Esophagus squamous epithelium (tissue), 5 donors: ENCODE results near the gene PIGBOS1. TPM values are rescaled to one million over a fixed set of nuclear protein-coding genes. Genes with fewer than 3 reads are reported as not detected.
A peak's percentile ranks its signal among the peaks of the same experiment; 100 is the strongest.

Source experiments
- DNase-seq: peaks from one replicate; lab custom pipeline; 2025; lab: John Stamatoyannopoulos, UW
- H3K27ac ChIP-seq, 4 donors: fragments of 200-600 bp; sonication (generic); one replicate each; pipeline ENCODE4 v1.5.1; 2016 to 2019; ENCODE audit warnings: mild to moderate bottlenecking in 1 of 4
- H3K27me3 ChIP-seq, 4 donors: fragments of 200-600 bp; sonication (generic); 1 replicate in 3 of 4; 2 replicates in 1 of 4; pipeline versions ENCODE4 v1.5.1 to v1.6.0; 2017 to 2021; ENCODE audit warnings: antibody characterized with exemption in 1 of 4
- H3K36me3 ChIP-seq, 3 donors: fragments of 200-600 bp; sonication (generic); one replicate each; pipeline ENCODE4 v1.5.1; 2016 to 2019
- H3K4me1 ChIP-seq, 3 donors: fragments of 200-600 bp; sonication (generic); one replicate each; pipeline ENCODE4 v1.5.1; 2017 to 2019
- H3K4me3 ChIP-seq, 4 donors: fragments of 200-600 bp; sonication (generic); 1 replicate in 3 of 4; 2 replicates in 1 of 4; pipeline ENCODE4 v1.5.1; 2016 to 2019; ENCODE audit warnings: mild to moderate bottlenecking in 2 of 4, moderate library complexity in 1 of 4
- H3K9me3 ChIP-seq, 3 donors: fragments of 200-600 bp; sonication (generic); one replicate each; pipeline ENCODE4 v1.5.1; 2016 to 2019
- POLR2A ChIP-seq, 4 donors: fragments of 450-650 bp; IDR thresholded peaks; one replicate each; pipeline ENCODE4 v1.6.1; 2017; ENCODE audit warnings: antibody characterized with exemption in 4 of 4, mild to moderate bottlenecking in 4 of 4, moderate library complexity in 3 of 4
- WGBS, 2 donors: methylation state at CpG; one replicate each; pipeline ENCODE4 v1.1.5; 2018; 5-methylcytosine and 5-hydroxymethylcytosine counted together
- intact Hi-C: fragments of 100-400 bp; cut with DNase I; formaldehyde crosslinking; loops from one replicate; pipeline ENCODE4 v1.15.0; 2022
- total RNA-seq, 4 donors: library from RNA; depleted of rRNA; stranded (reverse); fragments of >200 nt; gene quantifications; one replicate each; pipeline ENCODE4 v1.1.0, GENCODE V29; 2016
- TF ChIP-seq, protein P1 (sequence below), 6 experiments: fragments of 450-650 bp in 4 of 6; fragments of 200-600 bp in 2 of 6; sonication (generic) in 2 of 6; IDR thresholded peaks; one replicate each; pipeline ENCODE4 v1.5.1; 2016 to 2019; ENCODE audit warnings: antibody characterized with exemption in 6 of 6, mild to moderate bottlenecking in 4 of 6, moderate library complexity in 4 of 6
- donor health status: DM: yes; HTN: yes; CAD: no.

The PIGBOS1 gene, protein sequence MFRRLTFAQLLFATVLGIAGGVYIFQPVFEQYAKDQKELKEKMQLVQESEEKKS
- total RNA-seq = 10 to 100 TPM in 2 of 4 donors, 1 to 10 TPM in 2; 2.6 to 13.5 (median 9.9) TPM

DNA sequence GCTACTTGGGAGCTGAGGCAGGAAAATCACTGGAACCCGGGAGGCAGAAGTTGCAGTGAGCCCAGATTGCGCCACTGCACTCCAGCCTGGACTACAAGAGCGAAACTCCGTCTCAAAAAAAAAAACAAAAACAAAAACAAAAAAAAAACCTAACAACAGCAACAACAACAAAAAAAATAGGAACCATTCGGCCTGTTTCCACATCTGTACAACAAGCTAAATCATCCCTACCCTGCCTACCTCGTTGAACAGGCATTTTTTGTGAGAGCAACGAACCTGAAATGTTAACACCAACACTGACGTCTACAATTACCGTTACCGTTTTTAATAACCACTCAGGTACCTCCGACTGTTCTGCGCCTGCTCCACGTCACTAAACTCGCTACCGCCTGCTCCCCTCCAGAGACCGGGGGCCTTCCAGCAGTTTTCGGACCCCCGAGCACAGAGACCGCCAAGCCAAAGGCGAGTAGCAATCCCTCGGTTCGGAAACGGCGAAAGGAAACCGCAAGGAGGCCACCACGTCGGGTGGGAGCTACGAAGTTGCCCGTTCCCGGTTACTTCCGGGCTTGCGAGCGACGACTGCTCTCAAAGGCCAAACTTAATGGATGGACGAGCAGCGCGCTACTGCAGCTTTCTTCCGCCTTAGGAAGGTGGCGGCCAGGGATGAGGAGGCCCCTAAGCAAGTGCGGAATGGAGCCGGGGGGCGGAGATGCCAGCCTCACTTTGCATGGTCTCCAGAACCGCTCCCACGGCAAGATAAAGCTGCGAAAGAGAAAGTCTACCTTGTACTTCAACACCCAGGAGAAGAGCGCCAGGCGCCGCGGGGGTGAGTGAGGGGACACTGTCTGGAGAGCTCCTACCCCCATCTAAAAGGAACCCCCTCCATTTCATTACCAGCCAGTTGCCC lies at the start of gene PIGBOS1, which contains the start of gene PIGB:
TSS of gene PIGBOS1 (minus strand) at position 536 of the 907 bp plus-strand sequence. CDS start 1,331 bp downstream, outside the sequence.
TSS of gene PIGB (plus strand) at position 635 of the 907 bp plus-strand sequence. CDS start at position 664, 29 bp downstream.
- DNase-seq = peak; percentile 51
- Histone ChIP-seq H3K27me3 (no peaks in the 10 kb centered on the region), H3K36me3 (peaks cover 0 to 4% (median 0%) of the 10 kb centered on the region in 3 donors), H3K4me1 (peaks cover 0 to 46% (median 18%) of the 10 kb centered on the region in 3 donors), H3K9me3 (no peaks in the 10 kb centered on the region), H3K4me3 (peak within 1 kb of the TSS; percentile 52 to 95 (median 82)), H3K27ac (peak within 1 kb of the TSS; percentile 90 to 96 (median 94))
- TF ChIP-seq, protein P1, sequence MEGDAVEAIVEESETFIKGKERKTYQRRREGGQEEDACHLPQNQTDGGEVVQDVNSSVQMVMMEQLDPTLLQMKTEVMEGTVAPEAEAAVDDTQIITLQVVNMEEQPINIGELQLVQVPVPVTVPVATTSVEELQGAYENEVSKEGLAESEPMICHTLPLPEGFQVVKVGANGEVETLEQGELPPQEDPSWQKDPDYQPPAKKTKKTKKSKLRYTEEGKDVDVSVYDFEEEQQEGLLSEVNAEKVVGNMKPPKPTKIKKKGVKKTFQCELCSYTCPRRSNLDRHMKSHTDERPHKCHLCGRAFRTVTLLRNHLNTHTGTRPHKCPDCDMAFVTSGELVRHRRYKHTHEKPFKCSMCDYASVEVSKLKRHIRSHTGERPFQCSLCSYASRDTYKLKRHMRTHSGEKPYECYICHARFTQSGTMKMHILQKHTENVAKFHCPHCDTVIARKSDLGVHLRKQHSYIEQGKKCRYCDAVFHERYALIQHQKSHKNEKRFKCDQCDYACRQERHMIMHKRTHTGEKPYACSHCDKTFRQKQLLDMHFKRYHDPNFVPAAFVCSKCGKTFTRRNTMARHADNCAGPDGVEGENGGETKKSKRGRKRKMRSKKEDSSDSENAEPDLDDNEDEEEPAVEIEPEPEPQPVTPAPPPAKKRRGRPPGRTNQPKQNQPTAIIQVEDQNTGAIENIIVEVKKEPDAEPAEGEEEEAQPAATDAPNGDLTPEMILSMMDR (IDR thresholded peaks at IDR 0.05) = peak in 2 of 6 experiments; percentile 28 to 29
- peak in 2 of 4 donors; percentile 39 to 68 for TF ChIP-seq POLR2A (IDR thresholded peaks at IDR 0.05)
- 1 to 2% methylated on average over 21 to 23 of the region's 49 CpGs for WGBS, 2 donors
- intact Hi-C loops = no loop called here

DNA sequence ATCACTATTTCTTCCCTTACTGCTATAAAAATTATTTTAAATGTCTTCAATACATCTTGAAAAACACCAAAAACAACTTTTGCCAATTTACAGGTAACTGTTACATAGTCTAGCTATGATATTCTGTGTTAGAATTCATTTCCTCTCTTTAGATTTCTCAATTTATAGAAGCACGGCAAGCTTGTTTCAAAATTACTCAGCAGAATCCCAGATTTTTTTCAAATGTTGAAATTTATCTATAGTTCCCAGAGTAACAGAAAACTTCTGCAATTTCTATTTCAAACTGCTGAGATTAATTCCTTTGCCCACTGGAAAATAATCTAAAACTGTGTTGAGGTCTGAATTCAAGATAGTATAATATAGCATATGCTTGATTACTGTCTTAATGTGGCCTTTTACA lies 48.1 kb upstream of the PIGBOS1 start:
- Histone ChIP-seq H3K9me3 (no peaks in the 10 kb centered on the region), H3K27me3 (no peaks in the 10 kb centered on the region), H3K4me3 (no peak overlapping the region), H3K27ac (no peak overlapping the region), H3K36me3 (peaks cover 0 to 37% (median 0%) of the 10 kb centered on the region in 3 donors), H3K4me1 (no peaks in the 10 kb centered on the region)
- 70 to 82% methylated on average over 1 of the region's 1 CpG for WGBS, 2 donors
- TF ChIP-seq, protein P1 (IDR thresholded peaks at IDR 0.05) = no peak
- no peak for TF ChIP-seq POLR2A (IDR thresholded peaks at IDR 0.05)
- intact Hi-C loops = no loop called here
- DNase-seq = no peak

DNA sequence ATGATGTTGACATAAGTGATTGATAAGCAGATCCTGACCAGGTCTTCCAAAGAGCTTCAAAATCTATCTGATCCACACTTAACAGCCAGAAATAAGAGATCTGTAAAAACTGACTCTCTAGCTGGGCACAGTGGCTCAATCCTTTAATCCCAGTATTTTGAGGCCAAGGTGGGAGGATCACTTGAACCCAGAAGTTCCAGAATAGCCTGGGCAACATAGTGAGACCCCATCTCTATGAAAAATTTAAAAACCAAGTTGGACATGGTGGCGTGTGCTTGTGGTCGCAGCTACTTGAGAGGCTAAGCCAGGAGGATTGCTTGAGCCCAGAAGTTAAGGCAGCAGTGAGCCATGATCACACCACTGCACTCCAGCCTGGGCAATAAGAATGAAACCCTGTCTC lies 43.7 kb upstream of the PIGBOS1 start:
- no peaks in the 10 kb centered on the region for H3K4me1 ChIP-seq
- 95 to 96% methylated on average over 2 of the region's 2 CpGs for WGBS, 2 donors
- TF ChIP-seq POLR2A (IDR thresholded peaks at IDR 0.05) = no peak
- TF ChIP-seq, protein P1 (IDR thresholded peaks at IDR 0.05) = no peak
- no peaks in the 10 kb centered on the region for H3K27me3 ChIP-seq
- no peaks in the 10 kb centered on the region for H3K9me3 ChIP-seq
- DNase-seq = no peak
- no peak overlapping the region for H3K4me3 ChIP-seq
- no peak overlapping the region for H3K27ac ChIP-seq
- intact Hi-C loops = no loop called here
- H3K36me3 ChIP-seq = peaks cover 0 to 34% (median 0%) of the 10 kb centered on the region in 3 donors

DNA sequence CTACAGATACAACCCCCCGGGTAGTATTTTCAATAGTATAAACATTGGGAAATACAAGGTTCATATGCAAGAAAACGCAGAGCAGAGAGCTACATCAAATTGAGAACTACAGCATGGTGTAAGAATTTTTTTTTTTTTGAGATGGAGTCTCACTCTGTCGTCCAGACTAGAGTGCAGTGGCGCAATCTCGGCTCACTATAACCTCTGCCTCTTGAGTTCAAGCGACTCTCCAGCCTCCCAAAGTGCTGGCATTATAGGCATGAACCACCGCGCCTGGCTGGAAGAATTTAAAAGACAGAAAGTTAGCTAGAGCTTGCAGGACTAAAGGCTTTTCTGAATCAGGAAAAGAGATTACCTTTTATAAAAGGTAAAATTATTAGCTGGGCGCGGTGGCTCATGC lies 42.1 kb upstream of the PIGBOS1 start:
- no peak overlapping the region for H3K27ac ChIP-seq
- no peaks in the 10 kb centered on the region for H3K9me3 ChIP-seq
- no peaks in the 10 kb centered on the region for H3K4me1 ChIP-seq
- DNase-seq = no peak
- no peaks in the 10 kb centered on the region for H3K27me3 ChIP-seq
- H3K4me3 ChIP-seq = no peak overlapping the region
- WGBS, 2 donors = 91 to 93% methylated on average over 8 to 10 of the region's 10 CpGs
- intact Hi-C loops = no loop called here
- peaks cover 0 to 41% (median 0%) of the 10 kb centered on the region in 3 donors for H3K36me3 ChIP-seq
- no peak for TF ChIP-seq POLR2A (IDR thresholded peaks at IDR 0.05)
- TF ChIP-seq, protein P1 (IDR thresholded peaks at IDR 0.05) = no peak

DNA sequence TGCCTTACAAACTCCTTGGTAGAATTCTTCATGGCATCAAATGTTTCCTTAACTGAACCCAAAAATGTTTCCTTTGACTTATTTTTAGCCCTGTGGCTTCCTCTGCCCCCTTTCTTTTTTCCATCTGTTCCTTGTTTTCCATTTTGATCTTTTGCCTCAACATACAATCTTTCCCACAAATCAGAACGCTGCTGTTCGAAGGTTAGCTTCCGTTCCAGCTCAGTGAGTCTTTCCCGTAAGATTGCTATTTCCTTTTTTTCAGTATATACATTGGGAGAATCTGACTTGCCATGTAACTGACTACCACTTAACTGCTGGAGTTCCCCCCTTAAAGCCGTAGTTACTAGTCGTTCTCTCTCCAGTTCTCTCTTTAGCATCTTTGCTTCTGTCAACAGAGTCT lies 41.3 kb upstream of the PIGBOS1 start:
- Histone ChIP-seq H3K4me3 (no peak overlapping the region), H3K4me1 (no peaks in the 10 kb centered on the region), H3K27ac (no peak overlapping the region), H3K36me3 (peaks cover 0 to 49% (median 0%) of the 10 kb centered on the region in 3 donors), H3K27me3 (no peaks in the 10 kb centered on the region), H3K9me3 (no peaks in the 10 kb centered on the region)
- TF ChIP-seq, protein P1 (IDR thresholded peaks at IDR 0.05) = no peak
- TF ChIP-seq POLR2A (IDR thresholded peaks at IDR 0.05) = no peak
- intact Hi-C loops = no loop called here
- no peak for DNase-seq
- 56 to 76% methylated on average over 6 of the region's 6 CpGs for WGBS, 2 donors
